Hematopoietic multipotent progenitor cell treated with erythropoietin and hydrocortisone succinate and interleukin-3 and kit ligand, for 8 days (in vitro differentiated cells): Measurements from ENCODE around the gene GRIN3A.

ENCODE experiments used
- DNase-seq: peaks from one replicate; pipeline ENCODE4 v3.0.0-alpha.2; 2015

Gene GRIN3A

GRCh38 chr9:101705135-101705661 lies 33.2 kb downstream of the GRIN3A start:
- peak; percentile 76 for DNase-seq

GRCh38 chr9:101702257-101702656 lies 36.2 kb downstream of the GRIN3A start:
- no peak for DNase-seq

GRCh38 chr9:101693546-101694336 lies 44.7 kb downstream of the GRIN3A start:
- no peak for DNase-seq

- DNase-seq = no peak
Measured at GRCh38 chr9:101691657-101692056, 46.8 kb downstream of the GRIN3A start.

- no peak for DNase-seq
Measured at GRCh38 chr9:101689039-101689438, 49.4 kb downstream of the GRIN3A start.

- no peak for DNase-seq
Measured at GRCh38 chr9:101684665-101685064, 53.8 kb downstream of the GRIN3A start.

GRCh38 chr9:101683236-101683635 lies 55.2 kb downstream of the GRIN3A start:
- DNase-seq = no peak

GRCh38 chr9:101677861-101678260 lies 60.6 kb downstream of the GRIN3A start:
- peak; percentile 28 for DNase-seq

GRCh38 chr9:101675341-101675740 lies 63.1 kb downstream of the GRIN3A start:
- DNase-seq = no peak

GRCh38 chr9:101674165-101674564 lies 64.3 kb downstream of the GRIN3A start:
- no peak for DNase-seq

GRCh38 chr9:101673642-101674041 lies 64.8 kb downstream of the GRIN3A start:
- DNase-seq = no peak

GRCh38 chr9:101671567-101671966 lies 66.9 kb downstream of the GRIN3A start:
- no peak for DNase-seq

GRCh38 chr9:101668421-101668820 lies 70.0 kb downstream of the GRIN3A start:
- DNase-seq = no peak

GRCh38 chr9:101664453-101664852 lies 74.0 kb downstream of the GRIN3A start:
- peak; percentile 95 for DNase-seq

- no peak for DNase-seq
Measured at GRCh38 chr9:101652601-101653175, 85.8 kb downstream of the GRIN3A start.

- DNase-seq = peak; percentile 94
Measured at GRCh38 chr9:101650142-101650541, 88.3 kb downstream of the GRIN3A start.

GRCh38 chr9:101648493-101648892 lies 90.0 kb downstream of the GRIN3A start:
- no peak for DNase-seq

GRCh38 chr9:101639785-101640665 lies 98.4 kb downstream of the GRIN3A start:
- peak; percentile 69 for DNase-seq

GRCh38 chr9:101639311-101639710 lies 99.1 kb downstream of the GRIN3A start:
- no peak for DNase-seq

- no peak for DNase-seq
Measured at GRCh38 chr9:101636247-101636646, 102.2 kb downstream of the GRIN3A start.

- DNase-seq = no peak
Measured at GRCh38 chr9:101635473-101635872, 103.0 kb downstream of the GRIN3A start.

- no peak for DNase-seq
Measured at GRCh38 chr9:101634741-101635409, 103.6 kb downstream of the GRIN3A start.

- DNase-seq = no peak
Measured at GRCh38 chr9:101632611-101633010, 105.8 kb downstream of the GRIN3A start.
